ENCODE results near the gene SDR42E2. TPM values are rescaled to one million over a fixed set of nuclear protein-coding genes. Genes with fewer than 3 reads are reported as not detected.
"Not testable (repeated sequence)": the region's sequence is repeated elsewhere in the genome, so short reads cannot be mapped to it uniquely, and the experiment has no call there.

Gene SDR42E2
- total and polyA plus RNA-seq, 8 donors, result 0.10 to 0.34 (median 0.21) TPM; not detected in 1

- Histone ChIP-seq H3K36me3 (no peaks in the 10 kb centered on the region), H3K4me3 (no peak overlapping the region), H3K9me3 (no peaks in the 10 kb centered on the region), H3K4me1 (peaks cover 12 to 35% of the 10 kb centered on the region in 2 donors), H3K27me3 (no peaks in the 10 kb centered on the region), H3K27ac (peak overlapping the region in 1 of 2 donors; percentile 70)
- ATAC-seq, result no peak
- intact Hi-C loops (cut with DNase I), result loop anchor here in 1 of 2 donors (5.0 kb wide), 1 partner anchor 102 kb away; the partner anchor contains the start of gene POLR3E
- no peak for DNase-seq
- no peak for TF ChIP-seq CTCF (IDR thresholded peaks at IDR 0.05)
Measured at GRCh38 chr16:22194707-22195444, 32.6 kb downstream of the SDR42E2 start.

- TF ChIP-seq CTCF (IDR thresholded peaks at IDR 0.05), result no peak
- intact Hi-C loops (cut with DNase I), result loop anchor here in 1 of 2 donors (5.0 kb wide), 1 partner anchor 102 kb away; the partner anchor contains the start of gene POLR3E
- DNase-seq (no peak), ATAC-seq (no peak)
- Histone ChIP-seq H3K9me3 (no peaks in the 10 kb centered on the region), H3K36me3 (no peaks in the 10 kb centered on the region), H3K27ac (peak overlapping the region; percentile 70 to 88), H3K27me3 (no peaks in the 10 kb centered on the region), H3K4me1 (peaks cover 12 to 32% of the 10 kb centered on the region in 2 donors), H3K4me3 (peak overlapping the region in 1 of 2 donors; percentile 53)
Measured at GRCh38 chr16:22195445-22195694, 33.1 kb downstream of the SDR42E2 start.

GRCh38 chr16:22195695-22196558 lies 33.6 kb downstream of the SDR42E2 start:
- H3K4me3 ChIP-seq, result peak overlapping the region; percentile 40 to 53
- H3K27me3 ChIP-seq, result no peaks in the 10 kb centered on the region
- peak overlapping the region; percentile 70 to 88 for H3K27ac ChIP-seq
- no peaks in the 10 kb centered on the region for H3K9me3 ChIP-seq
- no peaks in the 10 kb centered on the region for H3K36me3 ChIP-seq
- ATAC-seq (peak; percentile 42), DNase-seq (peak; percentile 88 to 95 (median 93))
- peak; percentile 75 to 92 for TF ChIP-seq CTCF (IDR thresholded peaks at IDR 0.05)
- intact Hi-C loops (cut with DNase I), result loop anchor here in 1 of 2 donors (5.0 kb wide), 1 partner anchor 101 kb away; the partner anchor contains the start of gene POLR3E
- peaks cover 12 to 32% of the 10 kb centered on the region in 2 donors for H3K4me1 ChIP-seq

DNA sequence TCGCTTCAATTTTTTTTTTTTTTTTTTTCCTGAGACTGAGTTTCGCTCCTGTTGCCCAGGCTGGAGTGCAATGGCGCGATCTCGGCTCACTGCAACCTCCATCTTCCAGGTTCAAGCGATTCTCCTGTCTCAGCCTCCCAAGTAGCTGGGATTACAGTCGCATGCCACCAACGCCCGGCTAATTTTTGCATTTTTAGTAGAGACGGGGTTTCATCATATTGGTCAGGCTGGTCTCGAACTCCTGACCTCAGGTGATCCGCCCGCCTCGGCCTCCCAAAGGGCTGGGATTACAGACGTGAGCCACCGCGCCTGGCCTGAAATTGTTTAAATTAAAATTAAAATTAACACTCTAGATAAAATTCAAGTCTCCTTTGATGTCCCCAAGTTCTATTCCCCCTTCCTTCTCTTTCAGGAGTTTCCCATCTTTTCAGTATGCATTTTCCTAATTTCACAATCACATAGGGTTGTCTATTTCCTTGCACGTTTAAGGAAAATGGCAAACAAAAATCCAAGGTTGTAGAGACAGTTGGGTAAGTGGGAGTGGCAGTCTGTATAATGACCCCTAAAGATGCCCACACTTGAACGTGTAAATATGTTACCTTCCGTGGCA lies 34.4 kb downstream of the SDR42E2 start:
- not testable (repeated sequence) for H3K36me3 ChIP-seq, H3K27me3 ChIP-seq, H3K27ac ChIP-seq, ATAC-seq, DNase-seq, H3K9me3 ChIP-seq
- intact Hi-C loops (cut with DNase I), result loop anchor here in 1 of 2 donors (5.0 kb wide), 1 partner anchor 101 kb away; the partner anchor contains the start of gene POLR3E
- peak overlapping the region; percentile 40 to 53 for H3K4me3 ChIP-seq
- peaks cover 12 to 29% of the 10 kb centered on the region in 2 donors for H3K4me1 ChIP-seq

DNA sequence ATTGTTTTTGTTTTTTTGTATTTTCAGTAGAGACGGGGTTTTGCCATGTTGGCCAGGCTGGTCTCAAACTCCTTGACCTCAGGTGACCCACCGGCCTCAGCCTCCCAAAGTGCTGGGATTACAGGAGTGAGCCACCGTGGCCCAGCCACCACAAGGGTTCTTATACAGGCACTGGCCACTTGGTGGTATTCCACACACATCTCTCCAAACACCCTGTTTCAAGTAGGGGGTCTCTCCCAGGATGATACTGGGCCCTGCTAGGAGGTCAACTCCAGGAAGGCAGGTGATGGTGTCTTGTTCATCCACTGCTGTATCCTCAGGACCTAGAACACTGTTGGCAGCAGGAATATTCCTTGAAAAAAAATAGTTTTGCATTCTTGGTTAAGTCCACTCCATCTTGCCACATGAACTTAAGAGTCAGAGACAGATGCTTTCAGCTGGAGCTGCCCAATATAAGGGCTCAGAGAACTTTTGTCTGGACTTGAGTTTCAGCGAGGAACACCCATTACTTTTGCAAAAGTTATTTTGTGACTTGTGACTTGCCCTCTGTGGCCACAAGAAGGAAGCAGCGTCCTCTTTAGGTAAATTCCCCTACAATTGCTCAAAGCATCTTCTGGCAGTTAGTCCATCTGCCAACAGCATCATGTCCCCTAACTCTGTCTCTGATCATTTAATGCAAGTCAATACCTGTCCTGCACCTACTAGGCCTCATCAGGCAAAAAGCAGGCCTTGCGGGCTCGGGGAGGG lies 36.4 kb downstream of the SDR42E2 start:
- intact Hi-C loops (cut with DNase I), result loop anchor here in 1 of 2 donors (5.0 kb wide), 1 partner anchor 99 kb away; the partner anchor contains the start of gene POLR3E
- no peak for TF ChIP-seq CTCF (IDR thresholded peaks at IDR 0.05)
- no peak for DNase-seq
- H3K27me3 ChIP-seq, result no peaks in the 10 kb centered on the region
- H3K36me3 ChIP-seq, result no peaks in the 10 kb centered on the region
- peak overlapping the region; percentile 74 to 77 for H3K27ac ChIP-seq
- peaks cover 0 to 16% of the 10 kb centered on the region in 2 donors for H3K4me1 ChIP-seq
- no peak overlapping the region for H3K4me3 ChIP-seq
- H3K9me3 ChIP-seq, result no peaks in the 10 kb centered on the region
- no peak for ATAC-seq

Data from left lung (tissue), 10 donors.